GM21423 (cell line): ENCODE measurements around the gene PARVG.
A peak's percentile ranks its signal among the peaks of the same experiment; 100 is the strongest.

Source experiments
- ATAC-seq: cut with Tn5 transposase; IDR thresholded peaks from one replicate; pipeline ENCODE4 v1.9.1; 2021; ENCODE audit warnings: mild to moderate bottlenecking, moderate library complexity; ENCODE audit not compliant: unreplicated experiment

Gene PARVG

GRCh38 chr22:44180706-44181032 is at the start of gene PARVG:
TSS of gene PARVG (plus strand) at chr22:44180925. CDS start at chr22:44183330, 2,405 bp downstream.
- ATAC-seq: peak; percentile 36

DNA sequence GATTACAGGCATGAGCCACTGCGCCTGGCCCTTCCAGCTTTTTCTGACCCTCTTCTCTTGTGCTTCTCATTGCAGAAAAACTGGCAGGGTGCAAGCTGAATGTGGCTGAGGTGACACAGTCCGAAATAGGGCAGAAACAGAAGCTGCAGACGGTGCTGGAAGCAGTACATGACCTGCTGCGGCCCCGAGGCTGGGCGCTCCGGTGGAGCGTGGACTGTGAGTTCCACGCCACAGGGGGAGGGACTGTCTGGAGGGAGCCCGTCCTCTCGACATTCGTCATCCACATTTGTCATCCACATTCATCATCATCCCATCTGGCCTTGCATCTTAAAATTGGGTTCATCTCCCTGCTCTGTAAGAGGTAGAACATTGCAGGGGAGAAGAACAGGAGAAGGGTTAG is 49.3 kb upstream of the PARVG start:
- no peak for ATAC-seq

DNA sequence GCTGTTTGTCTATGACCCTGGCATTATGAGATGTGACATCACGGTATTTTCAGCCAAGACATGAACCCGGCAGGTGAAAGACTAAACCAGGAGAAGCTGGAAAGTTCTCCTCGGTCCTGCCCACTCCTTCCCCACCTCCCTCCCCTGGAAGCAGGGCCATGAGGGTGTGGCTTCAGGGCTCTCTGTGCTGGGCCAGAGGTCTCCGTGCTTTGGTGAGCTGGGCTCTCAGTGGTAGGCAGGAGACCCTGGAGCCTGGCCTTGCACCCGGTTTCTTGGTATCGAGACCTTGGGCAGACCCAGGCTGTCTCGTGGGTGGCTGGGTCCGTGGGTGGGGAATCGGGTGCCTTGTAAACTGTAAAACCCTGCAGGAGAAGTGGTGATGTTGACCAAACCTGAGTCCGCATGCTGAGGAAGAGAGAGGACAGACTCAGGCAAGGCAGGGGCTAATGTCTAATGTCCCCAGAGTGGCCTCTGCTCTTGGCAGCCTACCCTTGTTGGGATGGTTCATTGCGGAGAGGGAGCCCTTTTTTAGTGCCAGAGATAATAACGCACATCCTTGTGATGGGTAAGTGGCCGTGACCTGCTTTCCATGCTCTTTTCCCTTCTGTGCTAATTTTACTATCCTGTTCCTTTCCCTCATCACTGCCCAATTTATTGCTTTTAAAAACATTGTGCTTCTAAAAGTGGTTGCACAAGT is 48.6 kb upstream of the PARVG start:
- no peak for ATAC-seq

DNA sequence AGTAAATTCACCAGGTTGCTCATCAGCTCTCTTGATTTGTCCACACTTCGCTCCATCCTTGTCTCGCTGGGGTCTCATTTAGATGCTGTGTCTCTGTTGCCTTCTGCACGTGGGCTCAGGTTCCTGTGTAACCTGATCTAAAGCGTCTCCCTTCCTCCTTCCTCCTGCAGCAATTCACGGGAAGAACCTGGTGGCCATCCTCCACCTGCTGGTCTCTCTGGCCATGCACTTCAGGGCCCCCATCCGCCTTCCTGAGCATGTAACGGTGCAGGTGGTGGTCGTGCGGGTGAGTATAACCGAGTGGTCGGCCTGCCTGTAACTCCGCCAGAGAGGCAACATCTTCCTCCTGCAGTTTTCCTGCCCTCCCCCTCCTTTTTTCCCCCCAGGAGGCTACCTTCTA is 48.0 kb upstream of the PARVG start:
- no peak for ATAC-seq

GRCh38 chr22:44133161-44133560 is 47.6 kb upstream of the PARVG start:
- no peak for ATAC-seq

DNA sequence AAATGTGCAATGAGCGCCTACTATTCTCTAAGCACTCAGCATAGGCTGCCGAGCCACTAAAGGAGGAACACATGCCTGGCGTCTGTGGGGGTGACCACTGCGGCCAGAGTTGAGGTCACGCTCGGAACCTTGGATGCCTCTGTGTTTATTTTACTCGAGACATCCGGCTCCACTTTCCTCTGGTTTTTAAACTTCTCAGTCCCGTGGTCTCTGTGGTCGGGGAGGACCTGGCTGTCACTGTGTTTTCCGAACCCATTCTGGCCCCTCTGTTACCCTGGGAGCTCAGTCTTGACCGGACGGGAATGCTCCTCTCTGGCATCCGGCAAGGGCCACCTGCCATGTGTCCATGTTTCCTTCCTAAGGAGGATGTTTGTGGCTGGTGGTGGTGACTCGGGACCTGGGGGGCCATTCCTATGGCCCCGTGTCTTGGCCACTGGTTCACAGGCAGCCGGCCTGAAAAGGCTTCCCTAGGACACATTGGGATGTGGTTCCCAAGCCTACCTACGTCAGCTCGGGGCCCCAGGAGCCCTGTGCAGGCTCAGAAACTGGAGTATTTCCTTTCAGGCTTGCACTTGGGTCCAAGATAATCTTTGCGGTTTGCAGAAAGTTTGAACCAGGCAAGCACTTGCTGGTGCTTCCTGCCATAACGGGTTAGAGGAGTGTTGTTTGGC is 46.7 kb upstream of the PARVG start:
- no peak for ATAC-seq

- ATAC-seq: no peak
These were observed 44.6 kb upstream of the PARVG start for GRCh38 chr22:44136112-44136511.

- ATAC-seq: no peak
These were observed 43.9 kb upstream of the PARVG start for GRCh38 chr22:44136786-44137185.

- no peak for ATAC-seq
These were observed 43.3 kb upstream of the PARVG start for GRCh38 chr22:44137415-44137814.

GRCh38 chr22:44139773-44140172 is 41.0 kb upstream of the PARVG start:
- no peak for ATAC-seq

GRCh38 chr22:44142421-44143104 is 38.2 kb upstream of the PARVG start:
- ATAC-seq: no peak

DNA sequence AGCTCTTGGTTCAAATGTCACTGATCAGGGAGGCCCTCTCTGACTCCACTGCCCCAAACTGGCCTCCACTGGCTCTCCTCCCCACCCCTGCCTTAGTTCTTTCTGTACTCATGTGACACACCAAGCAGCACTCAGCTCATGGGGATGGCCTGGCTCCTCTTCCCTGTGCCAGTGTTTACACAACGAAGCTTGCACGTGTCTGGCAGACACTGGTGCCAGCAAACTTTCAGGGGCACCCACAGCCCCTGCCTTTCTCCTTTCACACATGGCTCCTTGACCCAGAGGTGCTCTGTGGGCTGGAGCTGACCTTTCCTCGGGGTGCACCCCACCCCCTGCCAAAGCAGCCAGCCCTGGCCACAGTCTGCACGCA is 37.6 kb upstream of the PARVG start:
- ATAC-seq: no peak

DNA sequence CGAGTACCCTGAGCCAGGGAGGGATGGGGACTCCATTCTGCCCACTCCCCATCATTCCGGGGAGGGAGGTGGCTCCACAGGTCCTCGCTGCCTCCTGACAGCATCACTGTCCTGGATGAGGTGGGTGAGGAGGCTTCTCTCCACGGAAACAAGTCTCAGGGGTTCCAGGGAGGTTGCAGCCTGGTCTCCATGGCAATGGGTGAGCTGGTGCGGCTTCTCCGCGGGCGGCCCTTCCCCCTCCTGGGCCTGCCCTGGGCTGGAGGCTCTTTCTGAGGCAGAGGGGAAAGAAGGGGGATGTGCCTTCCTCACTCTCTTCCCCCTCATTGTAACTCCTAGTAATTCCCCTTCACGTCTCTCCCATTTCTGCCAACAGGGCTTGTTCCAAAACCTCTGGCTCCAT is 37.1 kb upstream of the PARVG start:
- no peak for ATAC-seq

DNA sequence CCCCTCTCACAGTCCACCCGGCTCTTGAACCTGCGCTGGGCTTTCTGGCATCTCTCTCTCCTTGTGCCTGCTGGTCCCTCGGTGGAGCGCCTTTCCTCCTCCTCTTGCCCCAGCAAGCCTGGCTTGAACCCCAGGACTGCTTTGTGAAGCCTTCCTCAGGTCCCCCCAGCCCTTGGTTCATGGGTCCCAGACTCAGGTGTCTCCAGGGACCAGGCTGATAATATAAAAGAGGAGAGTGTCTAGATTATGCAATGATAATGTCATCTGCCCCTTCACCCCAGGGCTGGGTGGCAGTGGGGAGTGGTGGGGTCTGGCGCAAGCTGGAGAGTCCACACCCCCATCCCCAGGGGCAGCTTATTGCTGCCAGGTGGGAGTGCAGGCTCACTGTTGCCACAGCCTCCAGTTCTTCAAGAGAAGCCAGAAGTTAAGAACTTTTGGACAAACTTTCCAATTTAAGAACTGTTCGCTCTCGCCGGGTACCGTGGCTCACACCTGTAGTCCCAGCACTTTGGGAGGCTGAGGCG is 36.6 kb upstream of the PARVG start:
- no peak for ATAC-seq

GRCh38 chr22:44145544-44145943 is 35.2 kb upstream of the PARVG start:
- ATAC-seq: no peak

GRCh38 chr22:44146088-44146861 is 34.5 kb upstream of the PARVG start:
- no peak for ATAC-seq

DNA sequence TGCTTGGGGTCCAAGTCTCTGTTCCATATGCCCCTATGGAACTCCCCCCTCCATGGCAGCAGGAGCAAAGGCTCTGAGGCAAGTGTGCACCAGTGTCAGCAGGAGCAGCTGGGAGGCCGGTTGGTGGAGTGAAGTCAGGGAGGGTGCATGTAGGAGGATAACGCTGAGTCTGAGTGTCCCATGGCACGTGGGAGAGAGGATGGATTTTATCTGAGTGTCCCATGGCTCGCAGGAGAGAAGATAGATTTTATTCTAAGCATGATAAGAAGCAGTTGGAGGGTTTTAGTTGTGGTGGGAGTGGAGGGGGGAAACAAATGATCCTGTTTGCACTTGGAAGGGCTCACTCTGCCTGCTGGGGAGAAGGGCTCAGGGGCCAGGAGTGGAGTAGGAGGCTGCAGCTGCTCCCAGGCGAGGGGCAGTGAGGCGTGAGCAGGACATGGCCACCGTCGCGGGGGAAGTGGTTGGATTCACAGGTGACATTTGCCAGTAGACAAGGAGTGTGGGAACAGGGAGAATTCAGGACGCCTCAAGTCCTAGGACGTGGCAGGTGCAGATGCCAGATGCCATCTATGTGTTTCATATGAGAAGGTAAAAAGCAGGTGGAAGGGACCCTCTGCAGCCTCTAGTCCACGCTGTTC is 33.6 kb upstream of the PARVG start:
- no peak for ATAC-seq

DNA sequence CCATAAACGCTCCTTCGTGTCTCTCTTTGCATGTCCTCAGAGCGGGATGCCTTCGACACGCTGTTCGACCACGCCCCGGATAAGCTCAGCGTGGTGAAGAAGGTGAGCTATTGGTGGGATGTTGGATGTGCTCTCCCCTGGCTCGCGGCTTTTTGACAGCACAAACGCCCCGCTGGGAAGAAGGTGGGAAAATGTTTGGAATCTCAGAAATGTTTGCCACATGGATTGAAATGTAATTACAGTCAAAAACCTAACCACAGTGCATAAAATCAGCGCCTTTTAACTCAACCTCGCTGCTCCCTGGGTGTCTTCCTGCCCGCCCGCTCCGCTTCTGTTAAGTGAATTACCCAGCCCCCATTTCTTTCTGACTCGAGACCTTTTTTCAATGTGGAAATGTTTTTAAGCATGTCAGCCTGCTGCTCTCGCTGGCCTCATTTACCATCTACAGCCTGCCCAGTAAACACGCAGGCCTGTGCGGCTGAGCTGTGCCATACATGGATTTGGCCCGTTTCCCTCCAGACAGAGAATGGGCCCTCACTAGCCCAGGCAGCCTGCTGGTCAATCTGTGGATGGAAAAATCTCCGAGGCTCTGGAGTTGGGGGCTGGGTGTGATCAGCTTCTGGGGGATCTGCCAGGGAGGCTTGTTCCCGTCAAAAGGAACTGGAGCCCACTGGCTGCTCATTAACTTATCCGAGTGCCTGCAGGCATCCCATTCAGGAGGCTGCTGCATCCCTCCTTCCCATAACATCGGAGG is 32.7 kb upstream of the PARVG start:
- no peak for ATAC-seq

DNA sequence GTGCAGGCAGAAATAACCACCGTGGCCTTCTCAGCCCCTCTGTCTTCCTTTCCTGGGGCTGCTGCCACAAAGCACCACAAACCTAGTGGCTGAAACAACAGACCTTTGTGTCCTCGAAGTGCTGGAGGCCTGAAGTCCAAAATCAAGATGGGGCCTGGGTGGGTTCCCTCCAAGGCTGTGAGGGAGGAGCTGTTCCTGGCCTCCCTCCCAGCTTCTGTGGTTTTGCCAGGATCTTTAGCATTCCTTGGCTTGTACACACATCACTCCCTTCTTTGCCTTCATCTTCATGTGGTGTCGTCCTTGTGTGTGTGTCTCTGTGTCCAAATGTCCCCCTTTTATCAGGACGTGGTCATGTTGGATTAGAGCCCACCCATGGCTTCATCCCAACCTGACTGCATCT is 29.0 kb upstream of the PARVG start:
- ATAC-seq: no peak

DNA sequence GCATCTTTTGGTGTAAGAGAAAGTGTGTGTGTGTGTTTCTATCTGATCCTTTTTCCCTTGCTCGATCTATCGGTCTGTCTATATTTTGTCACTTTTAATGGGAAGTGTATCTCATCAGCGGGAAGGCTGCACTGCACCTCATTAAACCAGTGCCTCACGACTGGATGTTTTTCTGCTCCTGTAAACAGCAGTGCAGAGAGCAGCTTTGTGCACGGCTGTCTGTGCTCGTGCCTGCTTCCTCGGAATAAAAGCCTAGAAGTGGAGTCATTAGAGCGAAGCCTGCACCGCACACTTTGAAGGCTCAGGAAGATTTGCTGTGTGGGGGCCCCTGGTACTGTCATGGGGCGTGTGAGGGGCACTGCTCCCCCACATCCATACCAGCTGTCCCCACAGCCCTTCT is 27.0 kb upstream of the PARVG start:
- no peak for ATAC-seq
